ENCODE results near the gene APLN.
A peak's percentile ranks its signal among the peaks of the same experiment; 100 is the strongest.

The APLN gene

DNA sequence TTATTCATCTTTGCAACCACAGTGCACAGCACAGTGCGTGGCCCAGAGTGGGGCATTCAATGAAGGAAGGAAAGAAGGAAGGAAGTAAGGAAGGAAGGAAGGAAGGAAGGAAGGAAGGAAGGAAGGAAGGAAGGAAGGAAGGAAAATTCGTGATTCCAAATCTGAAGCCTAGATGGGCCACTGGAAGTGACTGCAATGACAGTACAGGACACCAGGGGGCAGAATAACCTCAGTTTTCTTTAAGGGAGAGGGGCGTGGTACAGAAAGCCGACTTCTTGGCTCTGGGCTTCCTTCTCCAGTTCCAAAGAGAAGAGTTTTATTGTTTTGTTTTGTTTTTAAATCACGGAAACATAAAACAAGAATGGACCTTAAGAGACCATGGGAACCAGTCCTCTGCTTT lies 47.8 kb downstream of the APLN start:
- peak; percentile 61 for DNase-seq (ENCODE audit: low read depth)
- peak; percentile 61 for TF ChIP-seq CTCF (IDR thresholded peaks at IDR 0.05; ENCODE audit: low read length, missing control alignments)
- H3K4me3 ChIP-seq (replicated peaks; ENCODE audit: low read depth, low read length), result no peak overlapping the region

GRCh38 chrX:129600981-129601424 lies 53.8 kb downstream of the APLN start:
- peak; percentile 33 for DNase-seq (ENCODE audit: low read depth)

DNA sequence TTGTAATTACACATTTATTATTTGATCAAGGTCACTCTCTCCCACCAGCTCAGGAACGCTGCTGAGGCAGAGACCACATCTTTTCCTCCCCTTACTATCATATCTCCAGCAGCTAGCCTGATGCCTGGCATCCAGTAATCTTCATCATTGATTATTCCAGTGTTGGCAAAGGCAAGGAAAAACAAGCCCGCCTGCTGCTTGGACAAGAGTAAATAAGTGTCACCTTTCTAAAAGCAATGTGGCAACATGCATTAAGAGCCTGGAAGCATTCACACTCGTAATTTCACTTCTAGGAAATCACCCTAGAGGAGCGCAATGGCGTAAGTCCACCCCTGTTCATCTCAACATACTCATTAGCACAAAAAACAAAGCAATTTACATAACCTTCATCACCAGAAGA lies 54.8 kb downstream of the APLN start:
- no peak for TF ChIP-seq CTCF (IDR thresholded peaks at IDR 0.05; ENCODE audit: low read length, missing control alignments)
- no peak for DNase-seq (ENCODE audit: low read depth)
- no peak overlapping the region for H3K4me3 ChIP-seq (replicated peaks; ENCODE audit: low read depth, low read length)

More at GRCh38 chrX:129600981-129601424, 53.8 kb downstream of the APLN start:
- peak; percentile 61 for TF ChIP-seq CTCF (IDR thresholded peaks at IDR 0.05; ENCODE audit: low read length, missing control alignments)
- H3K4me3 ChIP-seq (replicated peaks; ENCODE audit: low read depth, low read length), result no peak overlapping the region

DNA sequence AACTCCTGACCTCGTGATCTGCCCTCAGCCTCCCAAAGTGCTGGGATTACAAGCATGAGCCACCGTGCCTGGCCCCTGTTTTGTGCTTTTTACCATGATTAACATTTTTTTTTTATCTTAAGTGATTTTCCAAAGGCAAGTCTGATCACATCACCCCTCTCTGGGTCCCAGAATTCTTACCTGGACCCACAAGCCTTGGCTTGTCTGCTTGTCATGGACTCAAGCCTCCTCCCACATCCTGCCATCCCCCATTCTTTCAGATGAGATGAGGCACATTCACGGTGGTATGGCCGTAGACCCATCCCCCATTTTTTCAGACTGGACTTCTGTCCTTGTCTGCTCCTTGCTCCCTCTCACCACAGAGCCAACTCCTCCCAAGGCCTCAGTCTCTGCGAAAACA lies 55.3 kb downstream of the APLN start:
- no peak for DNase-seq (ENCODE audit: low read depth)
- TF ChIP-seq CTCF (IDR thresholded peaks at IDR 0.05; ENCODE audit: low read length, missing control alignments), result no peak
- H3K4me3 ChIP-seq (replicated peaks; ENCODE audit: low read depth, low read length), result no peak overlapping the region

DNA sequence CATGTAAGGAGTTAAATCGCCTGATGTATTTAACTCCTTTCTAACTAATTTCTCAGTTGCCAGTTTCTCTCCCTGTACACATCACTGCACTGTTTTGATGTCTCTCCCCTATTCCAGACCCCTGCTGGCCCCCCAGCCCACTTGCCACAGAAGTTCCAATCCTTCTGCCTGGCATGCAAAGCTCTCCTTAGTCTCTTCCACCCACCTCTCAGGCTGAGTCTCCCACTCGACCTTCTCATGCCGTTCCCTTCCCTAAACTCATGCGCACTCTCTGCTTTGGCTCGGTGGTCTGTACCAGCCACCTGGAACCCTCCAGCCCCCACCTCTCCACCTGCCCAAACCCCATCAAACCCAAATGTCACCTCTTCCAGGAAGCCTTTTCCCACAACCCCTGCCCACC lies 56.9 kb downstream of the APLN start:
- no peak for TF ChIP-seq CTCF (IDR thresholded peaks at IDR 0.05; ENCODE audit: low read length, missing control alignments)
- H3K4me3 ChIP-seq (replicated peaks; ENCODE audit: low read depth, low read length), result no peak overlapping the region
- no peak for DNase-seq (ENCODE audit: low read depth)

- TF ChIP-seq CTCF (IDR thresholded peaks at IDR 0.05; ENCODE audit: low read length, missing control alignments), result no peak
- H3K4me3 ChIP-seq (replicated peaks; ENCODE audit: low read depth, low read length), result no peak overlapping the region
- DNase-seq (ENCODE audit: low read depth), result no peak
Observed at GRCh38 chrX:129596077-129596476, 58.7 kb downstream of the APLN start.

Measured in fibroblast of pulmonary artery (primary cell).